Mononuclear cell (primary cell): Measurements from ENCODE around the gene CCL5. TPM values are rescaled to one million over a fixed set of nuclear protein-coding genes. Genes with fewer than 3 reads are reported as not detected.

Experiments
- H3K27me3 ChIP-seq: 2 replicates; pipeline ENCODE4 v1.6.0; 2011; ENCODE audit warnings: low read length, control low read depth; ENCODE audit not compliant: insufficient read depth
- H3K4me1 ChIP-seq: 2 replicates; pipeline ENCODE4 v1.5.1; 2011; ENCODE audit warnings: mild to moderate bottlenecking, low read length, control low read depth; ENCODE audit not compliant: insufficient read depth
- H3K4me3 ChIP-seq: 2 replicates; pipeline ENCODE4 v1.5.1; 2011; ENCODE audit warnings: mild to moderate bottlenecking, low read length, moderate library complexity
- H3K9me3 ChIP-seq: 2 replicates; pipeline ENCODE4 v1.5.1; 2011; ENCODE audit warnings: low read depth, mild to moderate bottlenecking, control low read depth, low read length
- total RNA-seq: library from RNA; depleted of rRNA; stranded (reverse); fragments of >200 nt; gene quantifications from one replicate; pipeline ENCODE4 v1.2.3, GENCODE V29; 2012

CCL5 gene
- total RNA-seq, 1 donor: 139 TPM

DNA sequence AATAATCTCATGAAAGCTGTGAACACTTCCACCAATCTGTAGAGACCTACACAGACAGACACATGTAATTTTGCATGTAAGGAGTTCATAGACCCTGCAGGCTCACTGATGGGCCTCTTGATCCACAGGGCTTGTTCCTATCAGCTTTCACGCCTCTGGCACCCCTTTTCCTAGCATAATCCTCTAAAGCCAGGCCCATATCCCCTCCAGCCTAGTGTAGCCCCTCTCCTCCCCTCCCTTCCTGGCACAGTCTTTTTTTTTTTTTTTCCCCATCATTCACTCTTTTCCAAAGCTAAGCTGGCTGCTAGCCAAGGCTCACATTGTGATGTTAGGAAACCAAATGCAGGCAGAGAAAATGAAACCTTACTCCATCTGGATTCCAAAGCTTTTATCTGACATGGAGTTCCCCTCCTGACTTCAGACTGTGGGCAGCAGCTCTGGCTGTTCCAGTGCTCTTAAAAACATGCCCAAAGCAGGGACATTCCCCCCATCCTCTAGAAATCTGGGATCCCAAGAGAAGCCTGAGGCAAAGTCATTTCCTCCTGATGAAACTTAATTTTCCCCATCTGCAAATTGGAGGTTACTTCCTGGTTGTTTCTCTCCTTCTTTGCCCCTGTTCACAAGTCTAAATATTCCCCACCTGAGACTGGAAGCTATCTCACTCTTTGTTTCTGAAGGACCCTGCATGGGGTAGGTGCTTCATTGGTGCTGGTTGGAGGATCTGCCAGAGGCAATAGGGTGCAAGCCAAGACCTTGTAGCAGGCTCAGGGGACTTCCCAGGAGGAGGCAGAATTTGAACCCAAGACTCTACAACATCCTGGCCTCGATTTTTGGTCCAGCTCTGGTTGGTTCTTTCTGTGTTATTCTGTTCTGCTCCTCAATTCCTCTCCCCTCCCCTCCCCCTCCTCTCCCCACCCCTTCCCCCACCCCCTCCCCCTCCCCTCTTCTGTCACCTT lies 9.9 kb upstream of the CCL5 start:
- Histone ChIP-seq H3K4me1 (peaks cover 43% of the 10 kb centered on the region), H3K27me3 (no peaks in the 10 kb centered on the region), H3K9me3 (no peaks in the 10 kb centered on the region), H3K4me3 (no peak overlapping the region)

DNA sequence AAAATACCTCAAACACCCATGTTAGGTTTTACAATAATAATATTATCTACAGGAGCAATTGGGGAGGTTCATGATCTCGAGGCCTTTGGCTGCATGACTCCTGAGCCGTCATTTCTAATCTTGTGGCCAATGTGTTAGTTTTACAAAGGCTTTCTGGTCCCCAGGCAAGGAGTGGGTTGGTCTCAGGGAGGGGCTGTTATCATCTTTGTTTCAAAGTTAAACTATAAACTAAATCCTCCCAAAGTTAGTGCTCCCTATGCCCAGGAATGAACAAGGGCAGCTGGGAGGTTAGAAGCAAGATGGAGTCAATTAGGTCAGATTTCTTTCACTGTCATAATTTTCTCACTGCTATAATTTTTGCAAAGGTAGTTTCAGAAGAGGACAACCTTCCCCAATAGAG lies 9.1 kb upstream of the CCL5 start:
- H3K9me3 ChIP-seq: no peaks in the 10 kb centered on the region
- no peak overlapping the region for H3K4me3 ChIP-seq
- H3K4me1 ChIP-seq: peaks cover 41% of the 10 kb centered on the region
- no peaks in the 10 kb centered on the region for H3K27me3 ChIP-seq

DNA sequence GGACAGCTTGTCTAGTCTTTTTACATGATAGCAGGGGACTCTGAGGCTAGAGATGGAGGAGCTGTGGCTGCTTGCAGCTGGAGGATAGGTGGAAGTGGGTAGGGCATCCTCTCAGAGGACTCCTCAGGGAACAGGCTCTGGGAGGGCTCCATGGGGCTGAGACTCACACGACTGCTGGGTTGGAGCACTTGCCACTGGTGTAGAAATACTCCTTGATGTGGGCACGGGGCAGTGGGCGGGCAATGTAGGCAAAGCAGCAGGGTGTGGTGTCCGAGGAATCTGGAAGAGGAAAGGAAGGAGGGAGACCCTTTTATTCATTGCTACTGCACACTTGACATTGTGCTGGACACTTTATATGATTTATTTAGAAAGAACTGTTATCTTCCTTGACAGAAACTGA lies 1.8 kb downstream of the CCL5 start:
- peaks cover 10% of the 10 kb centered on the region for H3K4me1 ChIP-seq
- H3K27me3 ChIP-seq: no peaks in the 10 kb centered on the region
- peak overlapping the region; percentile 38 for H3K4me3 ChIP-seq
- no peaks in the 10 kb centered on the region for H3K9me3 ChIP-seq

DNA sequence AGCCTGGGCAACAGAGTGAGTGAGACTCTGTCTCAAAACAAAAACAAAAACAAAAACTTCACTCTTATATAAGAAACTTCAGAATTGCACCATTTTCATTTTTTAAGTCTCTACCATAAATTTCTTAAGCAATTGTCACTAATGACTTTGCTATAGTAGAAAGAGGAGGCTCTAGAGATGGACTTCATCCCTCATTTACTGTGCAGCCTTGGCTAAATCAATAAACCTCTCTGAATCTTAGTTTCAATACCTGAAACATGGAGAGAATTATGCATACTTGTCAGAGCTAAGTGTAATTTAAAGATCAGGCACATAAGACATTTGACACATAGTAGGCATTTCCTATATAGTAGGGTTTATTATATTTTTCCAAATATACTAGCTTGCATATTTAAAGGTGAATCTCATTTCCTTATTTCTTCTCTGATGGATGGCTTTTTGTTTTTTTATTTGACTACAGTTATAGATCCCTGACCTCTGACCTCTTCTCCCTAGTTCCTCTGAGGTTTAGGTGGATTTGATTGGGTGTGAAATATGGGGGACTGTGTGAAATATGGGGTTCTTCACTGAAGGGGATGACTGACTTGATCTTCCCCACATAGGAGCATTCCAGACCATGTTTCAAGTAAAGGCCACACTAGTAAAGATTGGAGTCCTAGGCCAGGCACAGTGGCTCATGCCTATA lies 2.7 kb downstream of the CCL5 start:
- H3K27me3 ChIP-seq: no peaks in the 10 kb centered on the region
- peaks cover 10% of the 10 kb centered on the region for H3K4me1 ChIP-seq
- no peak overlapping the region for H3K4me3 ChIP-seq
- H3K9me3 ChIP-seq: no peaks in the 10 kb centered on the region

DNA sequence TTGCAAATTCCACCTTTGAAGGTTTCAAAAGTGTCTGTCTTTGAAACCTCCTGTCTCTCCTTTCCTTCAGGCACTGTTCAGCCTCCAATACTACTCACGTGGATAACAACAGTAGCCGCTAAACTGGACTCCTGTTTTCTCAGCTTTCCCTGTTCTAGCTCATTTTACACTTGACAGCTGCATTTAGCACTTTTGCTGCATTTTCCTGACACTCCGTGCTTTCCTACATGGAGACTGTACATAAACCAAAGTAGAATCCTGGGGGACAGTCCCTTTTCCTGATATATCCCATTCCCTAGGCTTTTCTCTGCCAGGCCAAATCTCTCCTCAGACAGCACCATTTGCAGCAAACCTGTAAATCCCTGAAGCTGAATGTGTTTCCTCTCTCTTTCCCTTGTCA lies 3.6 kb downstream of the CCL5 start:
- Histone ChIP-seq H3K4me1 (peaks cover 12% of the 10 kb centered on the region), H3K27me3 (no peaks in the 10 kb centered on the region), H3K4me3 (no peak overlapping the region), H3K9me3 (no peaks in the 10 kb centered on the region)

DNA sequence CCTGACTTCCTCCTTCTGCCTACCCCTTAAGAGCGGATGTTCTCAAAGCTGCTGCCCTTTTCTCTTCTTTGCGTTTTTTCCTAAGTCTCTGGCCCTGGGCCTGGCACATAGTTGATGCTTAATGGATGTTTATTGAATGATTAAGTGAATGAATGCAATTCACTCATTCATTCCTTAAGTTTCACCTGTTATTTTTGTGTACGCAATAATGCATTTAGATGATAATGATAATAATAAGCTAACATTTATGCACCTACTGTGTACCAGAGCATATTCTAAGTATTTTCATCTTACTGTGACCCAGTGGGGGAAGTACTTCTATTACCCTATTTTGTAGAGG lies 4.4 kb downstream of the CCL5 start:
- Histone ChIP-seq H3K27me3 (no peaks in the 10 kb centered on the region), H3K4me1 (peaks cover 17% of the 10 kb centered on the region), H3K9me3 (no peaks in the 10 kb centered on the region), H3K4me3 (peak overlapping the region; percentile 0)

DNA sequence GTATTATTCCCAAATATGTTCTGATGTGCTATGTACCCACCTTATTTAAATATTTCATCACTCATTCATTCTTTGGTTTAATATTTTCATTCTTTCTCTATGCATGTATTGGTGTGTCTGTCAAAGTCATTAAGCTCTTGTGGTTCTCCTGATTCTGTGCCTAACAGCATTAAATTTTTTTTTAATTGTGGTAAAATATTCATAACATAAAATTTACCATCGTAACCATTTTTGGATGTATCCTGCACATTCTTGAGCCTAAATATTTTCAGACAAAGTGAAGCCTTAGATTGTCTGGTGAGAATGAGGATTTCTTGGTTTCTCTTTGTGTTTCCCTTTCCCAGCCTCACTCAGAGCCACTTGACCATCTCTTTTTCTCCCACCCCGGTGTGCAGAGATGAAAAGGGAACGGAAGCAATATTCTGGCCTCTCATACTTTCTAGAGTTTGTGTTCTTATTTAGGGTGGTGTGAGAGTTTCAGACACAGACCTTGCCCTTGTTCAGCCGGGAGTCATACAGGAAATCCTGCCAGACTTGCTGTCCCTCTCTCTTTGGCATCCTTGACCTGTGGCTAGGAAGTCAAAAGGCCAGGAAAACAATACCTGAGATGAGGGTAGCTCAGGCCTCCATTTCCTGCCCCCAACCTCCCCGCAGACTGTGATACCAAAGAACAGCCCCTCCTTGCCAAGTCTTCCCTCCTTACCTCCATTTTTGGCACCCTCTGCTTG lies 4.9 kb downstream of the CCL5 start:
- H3K4me1 ChIP-seq: peaks cover 14% of the 10 kb centered on the region
- no peaks in the 10 kb centered on the region for H3K27me3 ChIP-seq
- no peaks in the 10 kb centered on the region for H3K9me3 ChIP-seq
- no peak overlapping the region for H3K4me3 ChIP-seq

DNA sequence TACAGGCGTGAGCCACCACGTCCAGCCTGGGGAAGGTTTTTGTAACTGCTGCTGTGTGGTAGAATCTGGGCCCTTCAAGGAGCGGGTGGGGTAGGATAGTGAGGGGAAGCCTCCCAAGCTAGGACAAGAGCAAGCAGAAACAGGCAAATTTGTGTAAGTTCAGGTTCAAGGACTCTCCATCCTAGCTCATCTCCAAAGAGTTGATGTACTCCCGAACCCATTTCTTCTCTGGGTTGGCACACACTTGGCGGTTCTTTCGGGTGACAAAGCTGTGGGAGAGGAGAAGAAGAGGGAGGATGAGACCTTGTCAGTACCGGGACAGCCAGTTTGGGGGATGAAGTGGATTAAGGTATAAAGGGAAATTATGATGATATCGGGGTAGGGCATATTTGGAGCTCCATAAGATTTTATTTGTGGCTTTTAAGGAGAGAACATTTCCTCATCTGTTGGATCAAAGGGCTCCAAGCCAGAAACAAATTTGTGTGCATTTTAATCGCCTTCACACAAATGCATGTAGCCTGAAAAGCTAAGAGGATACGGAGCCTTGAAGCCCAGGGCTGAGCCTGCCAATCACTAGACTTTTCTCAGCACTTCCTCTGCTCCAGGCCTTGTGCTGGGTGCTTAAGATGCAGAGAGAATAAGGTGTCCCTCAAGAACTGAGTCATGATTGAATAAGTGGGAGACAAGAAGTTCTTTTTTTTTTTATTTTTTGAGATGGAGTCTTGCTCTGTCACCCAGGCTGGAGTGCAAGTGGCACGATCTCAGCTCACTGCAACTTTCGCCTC lies 7.8 kb downstream of the CCL5 start:
- no peaks in the 10 kb centered on the region for H3K27me3 ChIP-seq
- H3K4me1 ChIP-seq: peaks cover 14% of the 10 kb centered on the region
- H3K4me3 ChIP-seq: no peak overlapping the region

DNA sequence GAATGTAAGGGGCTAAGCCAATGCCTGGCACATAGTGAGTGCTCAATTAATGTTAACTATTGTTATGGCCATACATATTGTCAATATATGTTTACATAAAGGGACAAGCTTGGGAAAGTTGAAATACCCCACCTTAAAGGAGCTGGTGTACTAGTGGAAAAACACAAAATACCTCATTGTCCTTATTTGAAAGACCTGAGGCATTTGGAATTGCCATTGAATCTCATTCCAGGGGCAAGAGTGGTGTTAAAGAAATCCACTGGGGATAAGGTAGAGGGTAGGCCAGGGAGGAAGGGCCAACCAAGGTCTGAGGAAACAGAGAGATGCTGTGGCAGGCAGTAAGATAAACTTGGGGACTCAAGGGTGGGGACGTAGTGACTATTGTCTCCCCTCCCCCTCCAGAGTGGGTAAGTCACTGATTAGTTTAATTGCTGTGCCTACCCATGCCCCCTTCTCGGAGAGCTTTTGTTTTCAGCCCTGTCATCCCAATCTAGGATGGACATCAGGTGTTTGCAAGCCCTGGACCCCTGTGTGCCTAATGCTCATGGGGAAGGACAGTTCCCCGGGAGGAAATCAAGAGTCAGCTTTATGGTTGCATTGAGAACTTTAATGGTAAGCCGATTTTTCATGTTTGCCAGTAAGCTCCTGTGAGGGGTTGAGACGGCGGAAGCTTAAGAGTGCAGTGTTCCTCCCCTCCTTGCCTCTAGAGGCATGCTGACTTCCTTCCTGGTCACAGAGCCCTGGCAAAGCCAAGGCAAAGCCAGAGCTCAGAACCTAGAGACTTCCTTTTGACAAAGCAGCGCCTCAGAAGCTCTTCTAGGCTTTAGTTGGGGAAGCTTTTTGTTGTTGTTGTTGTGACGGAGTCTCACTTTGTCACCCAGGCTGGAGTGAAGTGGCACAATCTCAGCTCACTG lies 9.0 kb downstream of the CCL5 start:
- H3K4me1 ChIP-seq: peaks cover 14% of the 10 kb centered on the region

More for the DNA sequence above, 7.8 kb downstream of the CCL5 start:
- no peaks in the 10 kb centered on the region for H3K9me3 ChIP-seq

DNA sequence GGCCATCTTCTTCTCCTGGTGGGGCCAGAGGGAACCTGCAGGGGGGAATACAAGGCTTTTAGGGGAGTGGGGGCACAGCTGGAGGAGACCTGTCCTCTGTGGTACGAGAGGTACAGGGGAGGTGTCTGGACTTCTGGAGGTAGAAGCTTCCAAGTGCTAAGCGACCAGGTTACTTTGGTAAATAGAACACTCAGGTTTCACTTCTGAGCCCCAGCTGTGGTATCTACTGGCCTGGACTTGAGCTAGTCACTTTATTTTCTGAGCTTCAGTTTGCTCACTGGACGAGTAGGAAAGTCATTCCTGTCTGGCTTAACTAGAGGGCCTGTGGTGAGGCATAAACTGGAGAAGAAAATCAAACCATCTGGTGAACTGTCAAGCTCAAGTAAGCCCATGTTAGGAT lies 11.4 kb downstream of the CCL5 start, which contains the start of gene HEATR9:
HEATR9 (minus strand) TSS at position 155 of the 400 bp plus-strand sequence; CDS start at position 6, 149 bp downstream.
- no peaks in the 10 kb centered on the region for H3K27me3 ChIP-seq
- H3K9me3 ChIP-seq: no peaks in the 10 kb centered on the region
- H3K4me1 ChIP-seq: peaks cover 7% of the 10 kb centered on the region
- H3K4me3 ChIP-seq: no peak within 1 kb of the TSS

More for the DNA sequence above, 9.0 kb downstream of the CCL5 start:
- Histone ChIP-seq H3K27me3 (no peaks in the 10 kb centered on the region), H3K9me3 (no peaks in the 10 kb centered on the region), H3K4me3 (no peak overlapping the region)

DNA sequence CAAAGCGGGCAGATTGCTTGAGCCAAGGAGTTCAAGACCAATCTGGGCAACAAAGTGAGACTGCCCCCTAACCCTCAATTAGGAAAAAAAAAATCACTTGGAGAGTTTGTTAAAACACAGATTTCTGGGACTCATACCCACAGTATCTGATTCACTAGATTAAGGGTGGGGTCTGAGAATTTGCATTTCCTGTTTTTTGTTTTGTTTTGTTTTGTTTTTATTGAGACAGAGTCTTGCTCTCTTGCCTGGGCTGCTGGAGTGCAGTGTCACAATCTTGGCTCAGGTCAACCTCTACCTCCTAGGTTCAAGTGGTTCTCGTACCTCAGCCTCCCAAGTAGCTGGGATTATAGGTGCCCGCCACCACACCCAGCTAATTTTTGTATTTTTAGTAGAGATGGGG lies 12.6 kb downstream of the CCL5 start:
- H3K4me3 ChIP-seq: no peak overlapping the region
- H3K9me3 ChIP-seq: no peaks in the 10 kb centered on the region
- H3K27me3 ChIP-seq: no peaks in the 10 kb centered on the region
- peaks cover 7% of the 10 kb centered on the region for H3K4me1 ChIP-seq

DNA sequence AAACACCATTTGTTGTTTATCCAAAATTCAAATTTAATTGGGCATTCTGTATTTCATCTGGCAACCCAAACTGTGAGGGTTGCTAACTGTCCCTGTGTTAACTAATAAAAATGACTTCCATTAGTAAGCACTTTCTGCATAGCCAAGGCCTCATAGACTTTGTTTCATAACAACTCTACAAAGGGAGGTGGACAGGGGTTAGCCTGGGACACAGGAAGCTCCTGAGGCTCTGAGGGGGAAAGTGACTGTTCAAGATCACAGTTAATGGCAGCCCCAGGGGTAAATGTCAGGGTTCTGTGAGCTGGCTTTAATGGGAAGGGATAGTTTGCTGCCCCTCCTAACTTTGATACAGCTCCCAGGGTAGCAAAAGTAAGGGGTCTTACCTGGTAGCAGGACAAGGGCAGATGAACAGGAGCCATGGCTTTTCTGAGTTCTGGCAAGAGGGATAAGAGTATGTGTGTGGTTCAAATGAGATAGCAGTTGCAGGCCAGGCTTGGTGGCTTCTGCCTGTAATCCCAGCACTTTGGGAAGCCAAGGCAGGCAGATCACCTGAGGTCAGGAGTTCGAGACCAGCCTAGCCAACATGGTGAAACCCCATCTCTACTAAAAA lies 13.7 kb downstream of the CCL5 start:
- no peaks in the 10 kb centered on the region for H3K9me3 ChIP-seq
- H3K4me1 ChIP-seq: peaks cover 5% of the 10 kb centered on the region
- no peak overlapping the region for H3K4me3 ChIP-seq
- H3K27me3 ChIP-seq: no peaks in the 10 kb centered on the region
